ENCODE results near the gene ZNF519. TPM values are rescaled to one million over a fixed set of nuclear protein-coding genes. Genes with fewer than 3 reads are reported as not detected.
"Not testable (repeated sequence)": the region's sequence is repeated elsewhere in the genome, so short reads cannot be mapped to it uniquely, and the experiment has no call there.

Gene ZNF519
- total RNA-seq: 21.3 and 24.2 TPM in 2 replicates

GRCh38 chr18:14132271-14132700, at the start of gene ZNF519:
ZNF519 (minus strand) TSS chr18:14132435; CDS start chr18:14132277, 158 bp downstream.
- H3K27me3 Mint-ChIP-seq (ENCODE audit: low read depth); H3K9me3 Mint-ChIP-seq; intact Hi-C loops (cut with micrococcal nuclease): not testable (repeated sequence)
- Mint-ChIP-seq H3K4me3 (ENCODE audit: low read depth) (peak within 1 kb of the TSS; percentile 93), H3K4me1 (ENCODE audit: low read depth) (peaks cover 16% of the 10 kb centered on the region), H3K27ac (peak within 1 kb of the TSS; percentile 85), H3K36me3 (ENCODE audit: low read depth) (peaks cover 15% of the 10 kb centered on the region)
- DNase-seq (ENCODE audit: low spot score): peak; percentile 88

DNA sequence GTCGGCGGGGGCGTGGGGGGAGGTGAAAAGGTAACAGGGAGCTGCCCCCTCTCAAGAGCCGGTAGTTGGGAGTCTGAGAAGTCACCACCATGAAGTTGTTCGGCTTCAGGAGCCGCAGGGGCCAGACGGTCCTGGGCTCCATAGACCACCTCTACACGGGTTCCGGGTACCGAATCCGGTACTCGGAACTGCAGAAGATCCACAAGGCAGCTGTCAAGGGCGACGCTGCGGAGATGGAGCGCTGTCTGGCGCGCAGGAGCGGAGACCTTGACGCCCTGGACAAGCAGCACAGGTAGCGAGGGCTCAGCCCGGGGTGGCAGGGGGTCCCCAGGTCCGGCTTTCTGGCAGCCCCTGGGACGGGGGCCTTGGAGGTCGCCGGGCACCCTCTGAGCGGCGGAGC, 47.1 kb upstream of the ZNF519 start:
- no peaks in the 10 kb centered on the region for H3K9me3 Mint-ChIP-seq
- H3K36me3 Mint-ChIP-seq (ENCODE audit: low read depth): no peaks in the 10 kb centered on the region
- peak overlapping the region; percentile 29 for H3K27ac Mint-ChIP-seq
- intact Hi-C loops (cut with micrococcal nuclease): loop anchor here (5.0 kb wide), 1 partner anchor 238 kb away; no protein-coding TSS in a partner anchor
- peaks cover 7% of the 10 kb centered on the region for H3K27me3 Mint-ChIP-seq (ENCODE audit: low read depth)
- peaks cover 3% of the 10 kb centered on the region for H3K4me1 Mint-ChIP-seq (ENCODE audit: low read depth)
- H3K4me3 Mint-ChIP-seq (ENCODE audit: low read depth): peak overlapping the region; percentile 85
- DNase-seq (ENCODE audit: low spot score): no peak

- peak overlapping the region; percentile 85 for H3K4me3 Mint-ChIP-seq (ENCODE audit: low read depth)
- not testable (repeated sequence) for H3K9me3 Mint-ChIP-seq; H3K27me3 Mint-ChIP-seq (ENCODE audit: low read depth); H3K36me3 Mint-ChIP-seq (ENCODE audit: low read depth); H3K4me1 Mint-ChIP-seq (ENCODE audit: low read depth)
- intact Hi-C loops (cut with micrococcal nuclease): loop anchor here (5.0 kb wide), 1 partner anchor 239 kb away; no protein-coding TSS in a partner anchor
- DNase-seq (ENCODE audit: low spot score): peak; percentile 72
- peak overlapping the region; percentile 29 for H3K27ac Mint-ChIP-seq
Measured at GRCh38 chr18:14178321-14179196, 46.3 kb upstream of the ZNF519 start.

- not testable (repeated sequence) for H3K9me3 Mint-ChIP-seq; H3K27ac Mint-ChIP-seq; DNase-seq (ENCODE audit: low spot score); H3K36me3 Mint-ChIP-seq (ENCODE audit: low read depth); H3K4me1 Mint-ChIP-seq (ENCODE audit: low read depth); H3K27me3 Mint-ChIP-seq (ENCODE audit: low read depth)
- intact Hi-C loops (cut with micrococcal nuclease): loop anchor here (5.0 kb wide), 1 partner anchor 240 kb away; no protein-coding TSS in a partner anchor
- peak overlapping the region; percentile 85 for H3K4me3 Mint-ChIP-seq (ENCODE audit: low read depth)
Measured at GRCh38 chr18:14177540-14178320, 45.5 kb upstream of the ZNF519 start.

GRCh38 chr18:14175404-14175803, 43.2 kb upstream of the ZNF519 start:
- not testable (repeated sequence) for H3K36me3 Mint-ChIP-seq (ENCODE audit: low read depth); H3K27me3 Mint-ChIP-seq (ENCODE audit: low read depth)
- intact Hi-C loops (cut with micrococcal nuclease): loop anchor here (5.0 kb wide), 1 partner anchor 242 kb away; no protein-coding TSS in a partner anchor

DNA sequence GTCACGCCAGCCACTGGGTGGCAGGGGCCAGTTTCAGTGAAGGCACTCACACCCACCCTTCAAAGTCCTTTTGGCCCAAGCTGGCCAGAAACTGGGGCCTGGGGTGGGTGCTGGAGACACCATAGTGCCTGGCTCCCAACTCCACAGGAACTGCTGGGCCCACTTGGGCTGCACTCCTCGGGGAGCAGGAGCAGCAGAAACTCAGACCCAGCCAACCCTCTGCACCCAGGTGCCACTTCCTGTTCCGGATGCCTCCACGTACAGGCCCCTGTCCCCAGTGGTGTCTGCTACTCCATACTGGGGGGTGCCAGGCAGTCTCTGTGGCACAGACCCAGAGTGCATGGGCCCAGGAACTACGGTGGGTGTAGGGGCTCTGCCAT, 42.5 kb upstream of the ZNF519 start:
- Mint-ChIP-seq H3K36me3 (ENCODE audit: low read depth) (no peaks in the 10 kb centered on the region), H3K27ac (no peak overlapping the region), H3K9me3 (no peaks in the 10 kb centered on the region), H3K27me3 (ENCODE audit: low read depth) (peaks cover 1% of the 10 kb centered on the region), H3K4me1 (ENCODE audit: low read depth) (no peaks in the 10 kb centered on the region), H3K4me3 (ENCODE audit: low read depth) (no peak overlapping the region)
- no peak for DNase-seq (ENCODE audit: low spot score)
- intact Hi-C loops (cut with micrococcal nuclease): loop anchor here (5.0 kb wide), 1 partner anchor 243 kb away; no protein-coding TSS in a partner anchor

More at GRCh38 chr18:14175404-14175803, 43.2 kb upstream of the ZNF519 start:
- DNase-seq (ENCODE audit: low spot score); H3K4me3 Mint-ChIP-seq (ENCODE audit: low read depth); H3K27ac Mint-ChIP-seq; H3K9me3 Mint-ChIP-seq; H3K4me1 Mint-ChIP-seq (ENCODE audit: low read depth): not testable (repeated sequence)

DNA sequence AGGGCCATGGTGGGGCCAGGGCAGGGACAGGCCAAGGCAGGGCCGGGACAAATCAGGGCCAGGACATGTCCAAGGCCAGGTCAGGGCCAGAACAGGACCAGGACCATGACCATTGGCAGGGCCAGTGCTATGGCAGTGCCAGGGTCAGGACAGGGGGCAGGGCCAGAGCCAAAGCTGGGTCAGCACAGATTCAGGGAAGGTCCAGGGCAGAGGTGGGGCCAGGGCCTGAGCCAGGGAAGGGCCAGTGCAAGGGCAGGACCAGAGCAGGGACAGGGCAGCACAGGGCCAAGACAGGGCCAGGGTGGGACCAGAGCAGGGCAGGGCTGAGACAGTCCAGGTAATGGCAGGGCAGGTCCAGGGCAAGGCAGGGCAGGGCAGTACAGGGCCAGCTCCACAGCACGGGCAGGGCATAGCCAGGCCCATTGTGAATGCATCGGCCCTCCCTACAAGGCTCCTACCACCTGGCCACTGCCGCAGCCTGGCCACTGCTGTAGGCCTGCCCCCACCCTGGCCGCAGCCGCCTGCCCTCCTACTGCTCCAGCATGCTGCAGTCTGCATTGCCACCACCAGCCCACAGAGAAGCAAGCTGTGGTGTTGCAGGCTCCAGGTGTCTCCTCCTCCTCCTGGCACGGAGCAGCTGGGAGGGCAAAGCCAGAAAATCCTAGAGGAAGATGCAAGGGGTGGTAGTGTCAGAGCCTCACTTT, 41.9 kb upstream of the ZNF519 start:
- H3K27me3 Mint-ChIP-seq (ENCODE audit: low read depth); DNase-seq (ENCODE audit: low spot score); H3K4me3 Mint-ChIP-seq (ENCODE audit: low read depth); H3K9me3 Mint-ChIP-seq; intact Hi-C loops (cut with micrococcal nuclease); H3K4me1 Mint-ChIP-seq (ENCODE audit: low read depth); H3K36me3 Mint-ChIP-seq (ENCODE audit: low read depth); H3K27ac Mint-ChIP-seq: not testable (repeated sequence)

- H3K4me1 Mint-ChIP-seq (ENCODE audit: low read depth); DNase-seq (ENCODE audit: low spot score); intact Hi-C loops (cut with micrococcal nuclease); H3K27ac Mint-ChIP-seq; H3K4me3 Mint-ChIP-seq (ENCODE audit: low read depth); H3K36me3 Mint-ChIP-seq (ENCODE audit: low read depth); H3K9me3 Mint-ChIP-seq; H3K27me3 Mint-ChIP-seq (ENCODE audit: low read depth): not testable (repeated sequence)
Measured at GRCh38 chr18:14173116-14173951, 41.1 kb upstream of the ZNF519 start.

GRCh38 chr18:14172142-14173115, 40.2 kb upstream of the ZNF519 start:
- H3K9me3 Mint-ChIP-seq; H3K27me3 Mint-ChIP-seq (ENCODE audit: low read depth); H3K27ac Mint-ChIP-seq; H3K36me3 Mint-ChIP-seq (ENCODE audit: low read depth); H3K4me3 Mint-ChIP-seq (ENCODE audit: low read depth); intact Hi-C loops (cut with micrococcal nuclease); DNase-seq (ENCODE audit: low spot score); H3K4me1 Mint-ChIP-seq (ENCODE audit: low read depth): not testable (repeated sequence)

DNA sequence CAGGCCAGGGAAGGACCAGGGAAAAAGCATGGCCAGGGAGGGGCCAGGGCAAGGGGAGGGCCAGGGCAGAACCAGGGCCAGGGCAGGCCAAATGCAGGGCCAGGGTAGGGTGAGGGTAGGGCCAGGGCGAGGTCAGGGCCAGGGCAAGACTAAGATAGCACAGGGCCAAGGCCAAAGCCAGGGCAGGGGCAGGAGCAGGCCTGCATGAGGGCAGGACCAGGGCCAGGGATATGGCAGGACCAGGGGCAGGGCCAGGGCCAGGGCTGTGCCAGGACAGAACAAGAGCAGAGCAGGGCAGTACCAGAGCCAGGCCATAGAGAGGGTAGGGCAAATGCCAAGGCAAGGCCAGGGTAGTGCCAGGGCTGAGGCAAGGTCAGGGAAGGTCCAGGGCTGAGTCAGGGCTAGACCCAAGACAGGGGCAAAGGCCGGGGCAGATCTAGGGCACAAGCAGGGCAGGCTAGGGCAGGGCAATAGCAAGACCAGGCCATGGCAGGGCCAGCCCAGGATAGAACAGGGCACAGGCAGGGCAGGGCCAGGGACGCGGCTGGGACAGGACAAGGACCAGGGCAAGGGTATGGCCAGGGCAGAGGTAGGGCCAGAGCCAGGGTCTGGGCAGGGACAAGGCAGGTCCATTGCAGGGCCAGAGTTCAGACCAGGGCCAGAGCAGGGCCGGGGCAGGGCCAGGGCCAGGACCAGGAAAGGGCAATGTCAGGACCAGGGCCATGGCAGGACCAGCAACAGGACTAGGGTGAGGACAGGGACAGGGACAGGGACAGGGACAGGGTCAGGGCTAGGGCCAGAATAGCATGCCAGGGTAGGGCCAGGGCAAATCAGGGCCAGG, 39.3 kb upstream of the ZNF519 start:
- H3K27me3 Mint-ChIP-seq (ENCODE audit: low read depth); H3K36me3 Mint-ChIP-seq (ENCODE audit: low read depth); DNase-seq (ENCODE audit: low spot score); H3K9me3 Mint-ChIP-seq; H3K27ac Mint-ChIP-seq; H3K4me3 Mint-ChIP-seq (ENCODE audit: low read depth); intact Hi-C loops (cut with micrococcal nuclease); H3K4me1 Mint-ChIP-seq (ENCODE audit: low read depth): not testable (repeated sequence)

Measured in activated T-helper 2 cell treated with anti-CD3 and anti-CD28 coated beads, Interferon-gamma antibody, Interleukin-2, Interleukin-4, amounts not matched to agents 10 μg/mL and 5 μg/mL and 100 μg/mL, durations not matched to agents 14 hours and 24 hours and 36 hours (primary cell).